Endodermal cell (in vitro differentiated cells): ENCODE data around the gene FES. TPM values are rescaled to one million over a fixed set of nuclear protein-coding genes. Genes with fewer than 3 reads are reported as not detected.

ENCODE experiments used
- DNase-seq: peaks from one replicate; pipeline ENCODE4 v3.0.0-alpha.2; 2017
- H3K27ac ChIP-seq: 2 replicates; pipeline ENCODE4 v1.5.1; 2013; ENCODE audit warnings: mild to moderate bottlenecking, low read depth, low read length, moderate library complexity
- H3K27me3 ChIP-seq: 2 replicates; pipeline ENCODE4 v1.6.1; 2013; ENCODE audit warnings: mild to moderate bottlenecking, low read length, moderate library complexity; ENCODE audit not compliant: insufficient read depth, control insufficient read depth, poor library complexity, severe bottlenecking
- H3K36me3 ChIP-seq: 2 replicates; pipeline ENCODE4 v1.7.0; 2013; ENCODE audit warnings: mild to moderate bottlenecking, low read length, moderate library complexity; ENCODE audit not compliant: control insufficient read depth, insufficient read depth
- H3K4me1 ChIP-seq: one replicate; pipeline ENCODE4 v1.7.0; 2013; ENCODE audit warnings: low read length; ENCODE audit not compliant: control insufficient read depth, insufficient read depth
- H3K4me3 ChIP-seq: 2 replicates; pipeline ENCODE4 v1.5.1; 2013; ENCODE audit warnings: mild to moderate bottlenecking, low read length, moderate library complexity
- H3K9ac ChIP-seq: 2 replicates; pipeline ENCODE4 v1.6.1; 2013; ENCODE audit warnings: mild to moderate bottlenecking, low read length, moderate library complexity; ENCODE audit not compliant: poor library complexity, severe bottlenecking; ENCODE audit errors: extremely low read depth
- H3K9me3 ChIP-seq: 2 replicates; pipeline ENCODE4 v1.6.1; 2013; ENCODE audit warnings: mild to moderate bottlenecking, low read length, moderate library complexity; ENCODE audit not compliant: control insufficient read depth
- H3K27ac Mint-ChIP-seq: 2 replicates; pipeline ENCODE4 v1.8.0; 2020; ENCODE audit warnings: mixed read lengths
- H3K27me3 Mint-ChIP-seq: 2 replicates; pipeline ENCODE4 v1.8.0; 2021; ENCODE audit warnings: mild to moderate bottlenecking, mixed read lengths; ENCODE audit not compliant: insufficient read depth
- H3K36me3 Mint-ChIP-seq: 2 replicates; pipeline ENCODE4 v1.8.0; 2020; ENCODE audit warnings: low read depth, mixed read lengths
- H3K4me1 Mint-ChIP-seq: 2 replicates; pipeline ENCODE4 v1.8.0; 2020; ENCODE audit warnings: mixed read lengths
- H3K4me3 Mint-ChIP-seq: 2 replicates; pipeline ENCODE4 v1.8.0; 2020; ENCODE audit warnings: mild to moderate bottlenecking, moderate library complexity, mixed read lengths
- H3K9me3 Mint-ChIP-seq: 2 replicates; pipeline ENCODE4 v1.8.0; 2020; ENCODE audit warnings: mild to moderate bottlenecking, mixed read lengths
- CTCF ChIP-seq: fragments of 200-600 bp; sonication (generic); conservative IDR thresholded peaks from 2 replicates; pipeline ENCODE4 v1.5.0; 2021; ENCODE audit warnings: antibody characterized with exemption, mild to moderate bottlenecking
- WGBS, 2 experiments: methylation state at CpG; one replicate each; pipeline versions ENCODE4 v1.1.5 to v1.1.7; 2013; ENCODE audit warnings: missing lambda C conversion rate in 2 of 2, mixed read lengths in 1 of 2; ENCODE audit not compliant: insufficient coverage in 1 of 2, insufficient read length in 1 of 2; 5-methylcytosine and 5-hydroxymethylcytosine counted together
- total RNA-seq, 2 donors: library from RNA; stranded (reverse); fragmentation: NEBNext Ultra II Directional in 1 of 2; extraction: Animal tissue kit (Norgen Biotek cat#: 25700) in 1 of 2; gene quantifications; 2 replicates in 1 of 2; 3 replicates in 1 of 2; pipeline ENCODE4 v1.2.1, GENCODE V29; 2021

FES gene
- total RNA-seq, 2 donors from 2014 or later = 25.9 to 29.9 TPM

- no peak for TF ChIP-seq CTCF
- Histone ChIP-seq H3K27me3 (no peaks in the 10 kb centered on the region), H3K9ac (no peak overlapping the region), H3K27ac (no peak overlapping the region), H3K4me3 (no peak overlapping the region), H3K4me1 (peaks cover 6% of the 10 kb centered on the region), H3K9me3 (no peaks in the 10 kb centered on the region), H3K36me3 (no peaks in the 10 kb centered on the region)
- Mint-ChIP-seq H3K27me3 (no peaks in the 10 kb centered on the region), H3K36me3 (no peaks in the 10 kb centered on the region), H3K9me3 (no peaks in the 10 kb centered on the region), H3K4me3 (no peak overlapping the region), H3K4me1 (peaks cover 18% of the 10 kb centered on the region), H3K27ac (no peak overlapping the region)
- no peak for DNase-seq
- 96 to 99% methylated on average over 12 to 14 of the region's 14 CpGs for WGBS, 2 experiments
Measured at GRCh38 chr15:90860942-90861675, 23.2 kb upstream of the FES start.

- no peak for TF ChIP-seq CTCF
- Histone ChIP-seq H3K4me1 (peaks cover 9% of the 10 kb centered on the region), H3K4me3 (no peak overlapping the region), H3K27me3 (no peaks in the 10 kb centered on the region), H3K9me3 (no peaks in the 10 kb centered on the region), H3K9ac (no peak overlapping the region), H3K27ac (no peak overlapping the region), H3K36me3 (no peaks in the 10 kb centered on the region)
- DNase-seq = no peak
- 97% methylated on average over 6 of the region's 6 CpGs for WGBS, 2 experiments
- Mint-ChIP-seq H3K27me3 (no peaks in the 10 kb centered on the region), H3K4me3 (no peak overlapping the region), H3K9me3 (no peaks in the 10 kb centered on the region), H3K27ac (no peak overlapping the region), H3K36me3 (no peaks in the 10 kb centered on the region), H3K4me1 (peaks cover 25% of the 10 kb centered on the region)
Measured at GRCh38 chr15:90862487-90862886, 21.8 kb upstream of the FES start.

GRCh38 chr15:90862964-90863778 lies 21.1 kb upstream of the FES start:
- DNase-seq = no peak
- Mint-ChIP-seq H3K27me3 (no peaks in the 10 kb centered on the region), H3K27ac (peak overlapping the region; percentile 31), H3K9me3 (no peaks in the 10 kb centered on the region), H3K4me1 (peaks cover 30% of the 10 kb centered on the region), H3K36me3 (no peaks in the 10 kb centered on the region), H3K4me3 (no peak overlapping the region)
- TF ChIP-seq CTCF = no peak
- H3K9me3 ChIP-seq = no peaks in the 10 kb centered on the region
- WGBS, 2 experiments = 77 to 88% methylated on average over 4 to 5 of the region's 5 CpGs
- H3K27ac ChIP-seq = no peak overlapping the region
- no peaks in the 10 kb centered on the region for H3K27me3 ChIP-seq
- H3K4me1 ChIP-seq = peaks cover 12% of the 10 kb centered on the region
- no peak overlapping the region for H3K4me3 ChIP-seq
- no peak overlapping the region for H3K9ac ChIP-seq
- no peaks in the 10 kb centered on the region for H3K36me3 ChIP-seq
